WTC11 (cell line): ENCODE data around the gene FXYD5. TPM values are rescaled to one million over a fixed set of nuclear protein-coding genes. Genes with fewer than 3 reads are reported as not detected.

Source experiments
- ATAC-seq: fragments of 200-7000 bp; cut with Tn5 transposase; 2 replicates; pipeline ENCODE4 v1.10.0; 2021; ENCODE audit warnings: mild to moderate bottlenecking, moderate library complexity
- CTCF ChIA-PET: fragments of 300-600 bp; sonication (Branson Sonifier 250); formaldehyde crosslinking; loops from one replicate; lab custom pipeline; 2021; ENCODE audit warnings: antibody characterized with exemption; lab: Charles Lee
- POLR2A ChIA-PET: fragments of 350-600 bp; sonication (Branson Sonifier 250); formaldehyde crosslinking; loops from one replicate; lab custom pipeline; 2021; ENCODE audit warnings: antibody characterized with exemption; lab: Charles Lee
- DNase-seq: peaks from one replicate; pipeline ENCODE4 v3.0.0; 2021; ENCODE audit warnings: low spot score
- H3K27ac Mint-ChIP-seq: 2 replicates; pipeline ENCODE4 v1.8.0; 2021; ENCODE audit warnings: mixed read lengths
- H3K27me3 Mint-ChIP-seq: 2 replicates; pipeline ENCODE4 v1.8.0; 2021; ENCODE audit warnings: low read depth, mild to moderate bottlenecking, moderate library complexity, mixed read lengths
- H3K36me3 Mint-ChIP-seq: 2 replicates; pipeline ENCODE4 v1.8.0; 2021; ENCODE audit warnings: mixed read lengths
- H3K4me1 Mint-ChIP-seq: 2 replicates; pipeline ENCODE4 v1.8.0; 2022; ENCODE audit warnings: mixed read lengths
- H3K4me3 Mint-ChIP-seq: 2 replicates; pipeline ENCODE4 v1.8.0; 2021; ENCODE audit warnings: mild to moderate bottlenecking, moderate library complexity, mixed read lengths
- H3K9me3 Mint-ChIP-seq: 2 replicates; pipeline ENCODE4 v1.8.0; 2021; ENCODE audit warnings: mixed read lengths
- CTCF ChIP-seq: fragments of 200-600 bp; IDR thresholded peaks from 2 replicates; pipeline ENCODE4 v1.8.0; 2022; ENCODE audit warnings: antibody characterized with exemption
- E2F1 ChIP-seq: sonication (generic); formaldehyde crosslinking; IDR thresholded peaks from 2 replicates; pipeline ENCODE4 v1.8.0; 2022; ENCODE audit warnings: mild to moderate bottlenecking, missing genetic modification reagents
- E2F5 ChIP-seq: sonication (generic); formaldehyde crosslinking; IDR thresholded peaks from 2 replicates; pipeline ENCODE4 v1.8.1; 2022; ENCODE audit warnings: mild to moderate bottlenecking, moderate library complexity, missing genetic modification reagents
- ETV6 ChIP-seq: sonication (generic); formaldehyde crosslinking; IDR thresholded peaks from 2 replicates; pipeline ENCODE4 v1.8.1; 2022; ENCODE audit warnings: mild to moderate bottlenecking, missing genetic modification reagents
- FOXK1 ChIP-seq: sonication (generic); formaldehyde crosslinking; IDR thresholded peaks from 2 replicates; pipeline ENCODE4 v1.8.0; 2022; ENCODE audit warnings: mild to moderate bottlenecking, moderate library complexity, missing genetic modification reagents
- JUN ChIP-seq: sonication (generic); formaldehyde crosslinking; IDR thresholded peaks from 2 replicates; pipeline ENCODE4 v1.8.0; 2023; ENCODE audit warnings: mild to moderate bottlenecking, missing genetic modification reagents
- KAT7 ChIP-seq: sonication (generic); formaldehyde crosslinking; IDR thresholded peaks from 2 replicates; pipeline ENCODE4 v1.8.1; 2023; ENCODE audit warnings: missing genetic modification reagents, mild to moderate bottlenecking, borderline replicate concordance
- MAX ChIP-seq: sonication (generic); formaldehyde crosslinking; IDR thresholded peaks from 2 replicates; pipeline ENCODE4 v1.8.0; 2022; ENCODE audit warnings: mild to moderate bottlenecking, missing genetic modification reagents
- MYBL2 ChIP-seq: sonication (generic); formaldehyde crosslinking; IDR thresholded peaks from 2 replicates; pipeline ENCODE4 v1.8.1; 2023; ENCODE audit warnings: mild to moderate bottlenecking, moderate library complexity, missing genetic modification reagents
- NR1H2 ChIP-seq: sonication (generic); formaldehyde crosslinking; IDR thresholded peaks from 2 replicates; pipeline ENCODE4 v1.9.0; 2021; ENCODE audit warnings: mild to moderate bottlenecking, moderate library complexity, missing genetic modification reagents
- SMAD3 ChIP-seq: sonication (generic); formaldehyde crosslinking; IDR thresholded peaks from 2 replicates; pipeline ENCODE4 v1.8.0; 2022; ENCODE audit warnings: missing genetic modification reagents, mild to moderate bottlenecking, borderline replicate concordance
- SMAD4 ChIP-seq: sonication (generic); formaldehyde crosslinking; IDR thresholded peaks from 2 replicates; pipeline ENCODE4 v1.8.0; 2022; ENCODE audit warnings: mild to moderate bottlenecking, missing genetic modification reagents
- SP1 ChIP-seq: sonication (generic); formaldehyde crosslinking; conservative IDR thresholded peaks from 2 replicates; pipeline ENCODE4 v1.8.1; 2022; ENCODE audit warnings: missing genetic modification reagents
- STAT6 ChIP-seq: sonication (generic); formaldehyde crosslinking; conservative IDR thresholded peaks from 2 replicates; pipeline ENCODE4 v1.8.1; 2023; ENCODE audit warnings: mild to moderate bottlenecking, low read depth, missing genetic modification reagents, moderate library complexity
- ZNF121 ChIP-seq: sonication (generic); formaldehyde crosslinking; IDR thresholded peaks from 2 replicates; pipeline ENCODE4 v1.8.0; 2023; ENCODE audit warnings: missing genetic modification reagents
- ZNF232 ChIP-seq: sonication (generic); formaldehyde crosslinking; IDR thresholded peaks from 2 replicates; pipeline ENCODE4 v1.8.0; 2022; ENCODE audit warnings: mild to moderate bottlenecking, missing genetic modification reagents
- ZNF281 ChIP-seq: sonication (generic); formaldehyde crosslinking; IDR thresholded peaks from 2 replicates; pipeline ENCODE4 v1.8.0; 2023; ENCODE audit warnings: mild to moderate bottlenecking, missing genetic modification reagents
- ZNF423 ChIP-seq: fragments of 250-450 bp; sonication (Bioruptor Pico); IDR thresholded peaks from 2 replicates; pipeline ENCODE4 v2.1.2; 2022; ENCODE audit warnings: mild to moderate bottlenecking, moderate library complexity
- total RNA-seq: library from RNA; stranded (reverse); gene quantifications from 3 replicates; pipeline ENCODE4 v1.2.3, GENCODE V29; 2021

FXYD5 gene
- total RNA-seq, 1 experiment from 2014 or later = 114 TPM

GRCh38 chr19:35140962-35141836 is 13.3 kb upstream of the FXYD5 start (continued):
- TF ChIP-seq E2F1 (CRISPR knock-in tag) = no peak
- TF ChIP-seq NR1H2 (CRISPR knock-in tag) = no peak
- TF ChIP-seq JUN (CRISPR knock-in tag) = no peak
- peak; percentile 81 for TF ChIP-seq SP1
- no peak for TF ChIP-seq ZNF281 (CRISPR knock-in tag)
- TF ChIP-seq STAT6 (CRISPR knock-in tag) = no peak
- TF ChIP-seq SMAD4 (CRISPR knock-in tag) = no peak

GRCh38 chr19:35141837-35142605 is 12.5 kb upstream of the FXYD5 start:
- ChIA-PET POLR2A (interaction anchor here (0.5 to 2.4 kb wide), 8 partner anchors 10 to 851 kb away, joined by 3 to 15 read pairs (median 4); partner anchors contain the start of gene FXYD5), CTCF (interaction anchor here (0.6 to 5.5 kb wide), 54 partner anchors 8 to 599 kb away, joined by 3 to 143 read pairs (median 6); partner anchors contain the start of genes FXYD3, FXYD5 and HPN)
- H3K36me3 Mint-ChIP-seq = peaks cover 2% of the 10 kb centered on the region; the same call in 1 of the 2 replicates
- H3K27me3 Mint-ChIP-seq = peaks cover 34% of the 10 kb centered on the region
- peak overlapping the region; percentile 91 for H3K4me3 Mint-ChIP-seq
- ATAC-seq = peak; percentile 11
- peaks cover 44% of the 10 kb centered on the region for H3K4me1 Mint-ChIP-seq
- TF ChIP-seq ETV6 (CRISPR knock-in tag) (peak; percentile 14; the same call in 1 of the 2 replicates), ZNF232 (CRISPR knock-in tag) (no peak), KAT7 (CRISPR knock-in tag) (0 out of 2 replicates have a peak, but pooled peaks have one; percentile 13), MAX (CRISPR knock-in tag) (0 out of 2 replicates have a peak, but pooled peaks have one; percentile 10)
- TF ChIP-seq, all 79 proteins: peak for 3
- DNase-seq = no peak
- Mint-ChIP-seq H3K27ac (0 out of 2 replicates have a peak overlapping the region, but pooled peaks have one; percentile 49), H3K9me3 (no peaks in the 10 kb centered on the region)

GRCh38 chr19:35142606-35143230 is 11.8 kb upstream of the FXYD5 start:
- H3K4me3 Mint-ChIP-seq = peak overlapping the region; percentile 91
- H3K9me3 Mint-ChIP-seq = no peaks in the 10 kb centered on the region
- peak; percentile 80 for DNase-seq
- H3K27me3 Mint-ChIP-seq = peaks cover 34% of the 10 kb centered on the region
- peaks cover 44% of the 10 kb centered on the region for H3K4me1 Mint-ChIP-seq
- ATAC-seq = peak; percentile 3
- ChIA-PET POLR2A (interaction anchor here (0.6 to 2.4 kb wide), 7 partner anchors 9 to 469 kb away, joined by 3 to 15 read pairs (median 3); partner anchors contain the start of gene FXYD5), CTCF (interaction anchor here (0.6 to 5.5 kb wide), 41 partner anchors 9 to 353 kb away, joined by 3 to 143 read pairs (median 6); partner anchors contain the start of genes FXYD3 and FXYD5)
- peaks cover 2% of the 10 kb centered on the region; the same call in 1 of the 2 replicates for H3K36me3 Mint-ChIP-seq
- H3K27ac Mint-ChIP-seq = no peak overlapping the region
- TF ChIP-seq ZNF423 (CRISPR knock-in tag) (peak; percentile 80), E2F5 (CRISPR knock-in tag) (0 out of 2 replicates have a peak, but pooled peaks have one; percentile 22), FOXK1 (CRISPR knock-in tag) (no peak), MYBL2 (0 out of 2 replicates have a peak, but pooled peaks have one; percentile 9), CTCF (peak; percentile 71), ZNF121 (no peak), SMAD3 (CRISPR knock-in tag) (no peak), MAX (CRISPR knock-in tag) (0 out of 2 replicates have a peak, but pooled peaks have one; percentile 4), SMAD4 (CRISPR knock-in tag) (no peak), ETV6 (CRISPR knock-in tag) (no peak), SP1 (peak; percentile 53; the same call in 1 of the 2 replicates)
